Stimulated activated CD4-positive, alpha-beta T cell treated with anti-CD3 and anti-CD28 coated beads, TNF-alpha, amount 100 ng/mL, for 4 hours (primary cell): ENCODE results near the gene TSC22D1.

Experiments
- DNase-seq, 3 experiments: peaks; one replicate each; pipeline ENCODE4 v3.0.0-alpha.2; 2020; ENCODE audit warnings: low read depth in 3 of 3

The TSC22D1 gene

GRCh38 chr13:44426461-44426860 is 149.7 kb downstream of the TSC22D1 start:
- DNase-seq = no peak

- DNase-seq = no peak
These were observed 150.4 kb downstream of the TSC22D1 start for GRCh38 chr13:44425815-44426078.

- DNase-seq = no peak
These were observed 150.9 kb downstream of the TSC22D1 start for GRCh38 chr13:44425041-44425814.

- no peak for DNase-seq
These were observed 152.3 kb downstream of the TSC22D1 start for GRCh38 chr13:44423824-44424223.

GRCh38 chr13:44422755-44423643 is 153.1 kb downstream of the TSC22D1 start:
- DNase-seq = no peak

GRCh38 chr13:44421853-44422525 is 154.1 kb downstream of the TSC22D1 start:
- DNase-seq = no peak

GRCh38 chr13:44420376-44421220 is 155.5 kb downstream of the TSC22D1 start:
- no peak for DNase-seq

- DNase-seq = no peak
These were observed 158.3 kb downstream of the TSC22D1 start for GRCh38 chr13:44417876-44418275.

GRCh38 chr13:44417446-44417845 is 158.7 kb downstream of the TSC22D1 start:
- DNase-seq = no peak

GRCh38 chr13:44416744-44417143 is 159.4 kb downstream of the TSC22D1 start:
- no peak for DNase-seq

- no peak for DNase-seq
These were observed 159.8 kb downstream of the TSC22D1 start for GRCh38 chr13:44416301-44416700.

GRCh38 chr13:44415815-44416214 is 160.3 kb downstream of the TSC22D1 start:
- DNase-seq = no peak

GRCh38 chr13:44414716-44415115 is 161.4 kb downstream of the TSC22D1 start:
- DNase-seq = no peak

- DNase-seq = no peak
These were observed 163.0 kb downstream of the TSC22D1 start for GRCh38 chr13:44413095-44413494.

- no peak for DNase-seq
These were observed 163.7 kb downstream of the TSC22D1 start for GRCh38 chr13:44412346-44412935.

GRCh38 chr13:44411841-44412240 is 164.3 kb downstream of the TSC22D1 start:
- no peak for DNase-seq

- no peak for DNase-seq
These were observed 165.7 kb downstream of the TSC22D1 start for GRCh38 chr13:44410328-44410859.

- DNase-seq = no peak
These were observed 166.5 kb downstream of the TSC22D1 start for GRCh38 chr13:44409595-44409994.

GRCh38 chr13:44407891-44408290 is 168.2 kb downstream of the TSC22D1 start:
- DNase-seq = no peak

- no peak for DNase-seq
These were observed 168.8 kb downstream of the TSC22D1 start for GRCh38 chr13:44407379-44407778.

- no peak for DNase-seq
These were observed 169.5 kb downstream of the TSC22D1 start for GRCh38 chr13:44406617-44407016.
